ENCODE data around the gene CACNA1S. TPM values are rescaled to one million over a fixed set of nuclear protein-coding genes. Genes with fewer than 3 reads are reported as not detected.

Gene CACNA1S
- total RNA-seq, 1 experiment from 2014 or later: not detected

- no peak for DNase-seq (ENCODE audit: low spot score)
These were observed 49.6 kb downstream of the CACNA1S start for GRCh38 chr1:201062511-201063091.

GRCh38 chr1:201061886-201062285 is 50.3 kb downstream of the CACNA1S start:
- Histone ChIP-seq H3K27ac (ENCODE audit: low read depth, low read length, poor library complexity, severe bottlenecking) (no peak overlapping the region), H3K27me3 (replicated peaks; ENCODE audit: insufficient read depth, low read depth, low read length, poor library complexity) (no peaks in the 10 kb centered on the region), H3K36me3 (ENCODE audit: insufficient read depth, low read length, poor library complexity, severe bottlenecking) (no peaks in the 10 kb centered on the region), H3K4me1 (ENCODE audit: insufficient read depth, low read length, poor library complexity, severe bottlenecking) (no peaks in the 10 kb centered on the region), H3K4me3 (ENCODE audit: low read depth, low read length, poor library complexity, severe bottlenecking) (no peak overlapping the region), H3K9me3 (ENCODE audit: low read depth, low read length, poor library complexity, severe bottlenecking) (no peaks in the 10 kb centered on the region)
- ChIA-PET POLR2A (ENCODE audit: low non-redundant PET) (no interaction called here), CTCF (no interaction called here)
- TF ChIP-seq EZH2 (IDR thresholded peaks at IDR 0.05; ENCODE audit: borderline replicate concordance, low read depth, low read length, poor library complexity, severe bottlenecking) (no peak), CTCF (conservative IDR thresholded peaks at IDR 0.05; ENCODE audit: low read depth, low read length) (no peak)
- BruUV-seq (replicated peaks): no TSS peak
- DNase-seq (ENCODE audit: low spot score): no peak
- intact Hi-C loops (cut with micrococcal nuclease; ENCODE audit: unreplicated experiment): no loop called here

More at GRCh38 chr1:201062511-201063091, 49.6 kb downstream of the CACNA1S start:
- CTCF ChIA-PET: no interaction called here
- Histone ChIP-seq H3K9me3 (ENCODE audit: low read depth, low read length, poor library complexity, severe bottlenecking) (no peaks in the 10 kb centered on the region), H3K4me3 (ENCODE audit: low read depth, low read length, poor library complexity, severe bottlenecking) (no peak overlapping the region), H3K4me1 (ENCODE audit: insufficient read depth, low read length, poor library complexity, severe bottlenecking) (no peaks in the 10 kb centered on the region), H3K27me3 (replicated peaks; ENCODE audit: insufficient read depth, low read depth, low read length, poor library complexity) (no peaks in the 10 kb centered on the region), H3K27ac (ENCODE audit: low read depth, low read length, poor library complexity, severe bottlenecking) (no peak overlapping the region), H3K36me3 (ENCODE audit: insufficient read depth, low read length, poor library complexity, severe bottlenecking) (no peaks in the 10 kb centered on the region)
- intact Hi-C loops (cut with micrococcal nuclease; ENCODE audit: unreplicated experiment): no loop called here
- TF ChIP-seq EZH2 (IDR thresholded peaks at IDR 0.05; ENCODE audit: borderline replicate concordance, low read depth, low read length, poor library complexity, severe bottlenecking): no peak
- no peak for TF ChIP-seq CTCF (conservative IDR thresholded peaks at IDR 0.05; ENCODE audit: low read depth, low read length)
- POLR2A ChIA-PET (ENCODE audit: low non-redundant PET): no interaction called here
- no TSS peak for BruUV-seq (replicated peaks)

GRCh38 chr1:201061049-201061448 is 51.2 kb downstream of the CACNA1S start:
- Histone ChIP-seq H3K4me3 (ENCODE audit: low read depth, low read length, poor library complexity, severe bottlenecking) (no peak overlapping the region), H3K36me3 (ENCODE audit: insufficient read depth, low read length, poor library complexity, severe bottlenecking) (no peaks in the 10 kb centered on the region), H3K27me3 (replicated peaks; ENCODE audit: insufficient read depth, low read depth, low read length, poor library complexity) (no peaks in the 10 kb centered on the region), H3K4me1 (ENCODE audit: insufficient read depth, low read length, poor library complexity, severe bottlenecking) (no peaks in the 10 kb centered on the region), H3K9me3 (ENCODE audit: low read depth, low read length, poor library complexity, severe bottlenecking) (no peaks in the 10 kb centered on the region), H3K27ac (ENCODE audit: low read depth, low read length, poor library complexity, severe bottlenecking) (no peak overlapping the region)
- POLR2A ChIA-PET (ENCODE audit: low non-redundant PET): no interaction called here
- intact Hi-C loops (cut with micrococcal nuclease; ENCODE audit: unreplicated experiment): no loop called here
- BruUV-seq (replicated peaks): no TSS peak
- DNase-seq (ENCODE audit: low spot score): no peak
- CTCF ChIA-PET: no interaction called here
- no peak for TF ChIP-seq EZH2 (IDR thresholded peaks at IDR 0.05; ENCODE audit: borderline replicate concordance, low read depth, low read length, poor library complexity, severe bottlenecking)
- TF ChIP-seq CTCF (conservative IDR thresholded peaks at IDR 0.05; ENCODE audit: low read depth, low read length): no peak

All from A673 (cell line).